Urinary bladder (tissue), 4 donors: ENCODE data around the gene HTR1E. TPM values are rescaled to one million over a fixed set of nuclear protein-coding genes. Genes with fewer than 3 reads are reported as not detected.
A peak's percentile ranks its signal among the peaks of the same experiment; 100 is the strongest.
"Not testable (repeated sequence)": the region's sequence is repeated elsewhere in the genome, so short reads cannot be mapped to it uniquely, and the experiment has no call there.

Experiments used
- DNase-seq: peaks from one replicate; pipeline ENCODE4 v3.0.0-alpha.2; 2015; ENCODE audit errors: extremely low spot score
- H3K27ac ChIP-seq: one replicate; pipeline ENCODE4 v1.5.1; 2013; ENCODE audit warnings: low read depth, mild to moderate bottlenecking, moderate library complexity
- H3K36me3 ChIP-seq: one replicate; pipeline ENCODE4 v1.6.1; 2013; ENCODE audit warnings: mild to moderate bottlenecking, moderate library complexity; ENCODE audit not compliant: insufficient read depth
- H3K4me1 ChIP-seq: one replicate; pipeline ENCODE4 v1.6.1; 2013; ENCODE audit warnings: mild to moderate bottlenecking, moderate library complexity; ENCODE audit not compliant: insufficient read depth
- H3K4me3 ChIP-seq: one replicate; pipeline ENCODE4 v1.5.1; 2013; ENCODE audit warnings: low read depth, low read length
- WGBS: extraction: QIAGEN DNeasy Blood & Tissue Kit; methylation state at CpG from one replicate; pipeline ENCODE4 v1.1.7; 2013; 5-methylcytosine and 5-hydroxymethylcytosine counted together
- polyA plus RNA-seq: library from polyadenylated mRNA; stranded (reverse); fragments of 200-250 nt; gene quantifications from one replicate; pipeline ENCODE4 v1.2.3, GENCODE V29; 2013
- total RNA-seq: library from RNA; depleted of rRNA; stranded (reverse); fragments of >200 nt; gene quantifications from one replicate; pipeline ENCODE4 v1.2.3, GENCODE V29; 2014
- donor health status: healthy with polysubstance abuse.
- donor health status: healthy.

HTR1E gene, protein sequence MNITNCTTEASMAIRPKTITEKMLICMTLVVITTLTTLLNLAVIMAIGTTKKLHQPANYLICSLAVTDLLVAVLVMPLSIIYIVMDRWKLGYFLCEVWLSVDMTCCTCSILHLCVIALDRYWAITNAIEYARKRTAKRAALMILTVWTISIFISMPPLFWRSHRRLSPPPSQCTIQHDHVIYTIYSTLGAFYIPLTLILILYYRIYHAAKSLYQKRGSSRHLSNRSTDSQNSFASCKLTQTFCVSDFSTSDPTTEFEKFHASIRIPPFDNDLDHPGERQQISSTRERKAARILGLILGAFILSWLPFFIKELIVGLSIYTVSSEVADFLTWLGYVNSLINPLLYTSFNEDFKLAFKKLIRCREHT
- total RNA-seq (0.26 TPM), polyA plus RNA-seq (not detected)

DNA sequence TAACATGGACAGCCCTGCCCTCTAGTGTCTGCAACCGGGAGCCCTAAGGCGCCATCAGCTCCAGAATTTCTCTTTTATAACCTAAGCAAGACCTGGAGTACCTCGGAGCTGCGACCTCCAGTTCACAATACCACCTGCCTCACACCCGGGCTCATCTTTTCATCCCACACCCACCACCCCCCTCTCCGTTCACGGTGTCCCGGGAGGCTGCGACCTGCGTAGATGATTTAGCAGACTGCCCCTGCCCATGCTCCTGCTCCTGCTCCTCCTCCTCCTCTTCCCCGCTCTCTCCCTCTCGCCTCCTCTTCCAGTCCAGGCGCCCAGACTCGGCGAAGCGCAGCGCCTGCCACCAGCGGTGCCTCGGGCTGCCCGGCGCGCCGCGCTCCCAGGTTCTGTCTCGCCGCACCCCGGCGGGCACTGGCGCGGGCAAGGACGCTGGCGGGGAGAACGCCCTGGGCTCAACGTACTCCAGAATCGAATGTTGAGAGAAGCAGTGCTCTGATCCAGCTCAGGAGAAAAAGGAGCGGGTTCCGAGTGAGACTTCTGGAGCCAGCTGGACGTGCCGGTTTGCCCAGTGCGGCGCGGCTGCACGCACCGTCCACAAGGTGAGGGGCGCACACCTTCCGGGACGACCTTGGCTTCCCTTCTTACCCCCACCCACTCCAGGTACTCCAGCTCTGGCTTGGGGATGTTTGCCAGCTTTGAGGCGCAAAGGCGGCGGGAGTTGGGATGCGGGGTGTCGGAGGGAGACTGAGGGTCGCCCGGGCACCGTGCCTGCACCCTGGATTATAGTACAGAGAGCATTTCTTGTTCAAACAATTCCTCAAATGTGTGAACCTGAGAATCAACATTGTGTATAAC, at the start of gene HTR1E:
Gene HTR1E, plus strand, starts transcription at position 310 of the 861 bp plus-strand sequence. CDS start 77,807 bp downstream, outside the sequence.
- Histone ChIP-seq H3K4me1 (no peaks in the 10 kb centered on the region), H3K27ac (no peak within 1 kb of the TSS), H3K4me3 (peak within 1 kb of the TSS; percentile 9), H3K36me3 (no peaks in the 10 kb centered on the region)
- WGBS, result 1% methylated on average over 55 of the region's 55 CpGs
- peak; percentile 32 for DNase-seq

DNA sequence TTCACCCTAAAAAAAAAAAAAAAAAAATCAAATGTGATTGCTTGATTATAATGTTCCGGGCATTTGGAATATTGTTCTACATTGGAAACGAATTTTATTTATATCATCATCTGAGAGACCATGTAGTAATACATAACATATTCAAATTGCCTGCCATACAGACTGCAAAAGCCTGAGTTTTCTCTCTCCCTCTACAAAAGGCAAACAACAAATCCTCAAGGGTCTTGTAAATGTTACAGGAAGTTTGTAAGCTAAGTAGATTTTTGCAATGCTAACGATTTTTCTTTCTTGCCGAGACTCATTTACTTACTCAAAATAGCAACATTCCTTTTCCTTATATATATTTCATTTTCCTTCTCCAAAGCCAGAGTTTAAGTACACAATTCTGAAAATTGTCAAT, 49.0 kb upstream of the HTR1E start:
- Histone ChIP-seq H3K4me1 (no peaks in the 10 kb centered on the region), H3K4me3 (no peak overlapping the region), H3K27ac (no peak overlapping the region), H3K36me3 (no peaks in the 10 kb centered on the region)
- DNase-seq, result no peak
- WGBS, result 27% methylated on average over 4 of the region's 4 CpGs

DNA sequence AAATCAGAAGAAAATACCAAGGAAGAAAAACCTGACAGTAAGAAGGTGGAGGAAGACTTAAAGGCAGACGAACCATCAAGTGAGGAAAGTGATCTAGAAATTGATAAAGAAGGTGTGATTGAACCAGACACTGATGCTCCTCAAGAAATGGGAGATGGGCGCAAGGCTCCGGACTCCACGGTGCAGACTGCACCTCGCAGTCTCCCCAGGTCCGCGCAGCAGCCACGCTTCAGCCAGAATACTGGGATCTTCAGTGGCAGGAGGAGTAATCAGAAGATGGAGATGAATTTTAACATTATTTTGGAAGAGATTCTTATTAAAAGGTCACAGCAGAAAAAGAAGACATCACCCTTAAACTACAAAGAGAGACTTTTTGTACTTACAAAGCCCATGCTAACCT, 40.1 kb upstream of the HTR1E start:
- WGBS, result 95% methylated on average over 8 of the region's 8 CpGs
- not testable (repeated sequence) for H3K4me3 ChIP-seq, H3K27ac ChIP-seq, DNase-seq, H3K36me3 ChIP-seq, H3K4me1 ChIP-seq

DNA sequence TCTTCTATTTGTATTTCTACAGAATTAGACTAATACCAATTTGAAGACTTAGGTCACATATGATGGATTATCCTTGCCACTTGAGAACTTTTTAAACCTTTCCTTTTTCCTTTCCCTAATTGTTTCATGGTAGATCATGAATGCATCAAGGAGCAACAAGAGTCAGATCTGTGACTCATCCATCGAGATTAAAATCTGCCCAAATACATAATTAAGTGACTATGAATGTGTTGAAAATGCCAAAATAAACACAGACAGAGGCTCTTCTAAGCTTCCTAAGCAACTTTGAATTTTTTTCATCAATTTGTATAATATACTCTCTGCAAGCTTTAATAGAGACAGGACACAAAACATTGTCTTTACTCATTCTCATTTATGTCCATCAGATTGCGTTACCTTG, 23.5 kb upstream of the HTR1E start:
- 64% methylated on average over 2 of the region's 2 CpGs for WGBS
- Histone ChIP-seq H3K36me3 (no peaks in the 10 kb centered on the region), H3K4me1 (no peaks in the 10 kb centered on the region), H3K27ac (no peak overlapping the region), H3K4me3 (no peak overlapping the region)
- DNase-seq, result no peak

DNA sequence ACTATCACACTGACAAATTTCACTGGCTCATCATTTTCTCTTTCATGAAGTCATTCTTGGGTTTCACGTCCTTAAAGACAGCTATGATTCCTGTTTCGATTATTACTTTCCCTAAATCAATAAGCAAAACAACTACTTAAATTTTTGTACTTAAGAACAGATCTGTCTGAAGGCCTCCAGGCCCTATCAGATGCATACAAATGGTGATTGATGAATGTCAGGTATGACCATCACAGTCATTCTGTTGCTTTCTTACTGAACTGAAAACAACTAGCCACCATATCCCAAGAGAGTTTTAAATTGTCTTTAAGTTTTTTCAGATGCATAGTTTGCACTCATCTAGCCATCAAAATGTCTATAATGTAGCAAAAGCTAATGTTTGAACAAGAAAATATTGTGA, 20.9 kb upstream of the HTR1E start:
- WGBS, result 79% methylated on average over 2 of the region's 2 CpGs
- H3K27ac ChIP-seq, result no peak overlapping the region
- no peak overlapping the region for H3K4me3 ChIP-seq
- no peak for DNase-seq
- no peaks in the 10 kb centered on the region for H3K36me3 ChIP-seq
- no peaks in the 10 kb centered on the region for H3K4me1 ChIP-seq

DNA sequence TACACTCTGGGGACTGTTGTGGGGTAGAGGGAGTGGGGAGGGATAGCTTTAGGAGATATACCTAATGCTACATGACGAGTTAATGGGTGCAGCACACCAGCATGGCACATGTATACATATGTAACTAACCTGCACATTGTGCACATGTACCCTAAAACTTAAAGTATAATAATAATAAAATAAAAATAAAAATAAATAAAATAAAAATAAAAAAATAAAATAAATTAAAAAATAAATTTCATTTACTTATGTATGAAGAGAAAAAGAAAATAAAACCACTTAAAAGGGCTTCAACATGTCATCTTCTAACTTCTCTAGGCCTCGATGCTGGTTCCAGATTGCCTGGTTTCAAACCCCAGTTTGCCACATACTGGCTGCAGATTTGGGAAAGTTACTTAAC, 10.2 kb upstream of the HTR1E start:
- not testable (repeated sequence) for H3K4me1 ChIP-seq, DNase-seq, H3K27ac ChIP-seq, H3K36me3 ChIP-seq, H3K4me3 ChIP-seq
- 88% methylated on average over 2 of the region's 2 CpGs for WGBS

DNA sequence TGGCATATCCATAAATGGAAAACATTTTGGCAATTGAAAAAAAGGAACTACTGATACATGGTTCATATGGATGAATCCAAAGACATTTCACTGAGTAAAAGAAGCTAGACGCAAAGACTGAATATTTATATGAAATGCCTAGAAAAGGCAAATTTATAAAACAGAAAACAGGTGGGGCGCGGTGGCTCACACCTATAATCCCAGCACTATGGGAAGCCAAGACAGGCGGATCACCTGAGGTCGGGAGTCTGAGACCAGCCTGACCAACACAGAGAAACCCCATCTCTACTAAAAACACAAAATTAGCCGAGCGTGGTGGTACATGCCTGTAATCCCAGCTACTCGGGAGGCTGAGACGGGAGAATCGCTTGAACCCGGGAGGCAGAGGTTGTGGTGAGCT, 9.5 kb upstream of the HTR1E start:
- H3K4me3 ChIP-seq, DNase-seq, H3K36me3 ChIP-seq, H3K27ac ChIP-seq, H3K4me1 ChIP-seq: not testable (repeated sequence)
- WGBS, result 91% methylated on average over 11 of the region's 11 CpGs

DNA sequence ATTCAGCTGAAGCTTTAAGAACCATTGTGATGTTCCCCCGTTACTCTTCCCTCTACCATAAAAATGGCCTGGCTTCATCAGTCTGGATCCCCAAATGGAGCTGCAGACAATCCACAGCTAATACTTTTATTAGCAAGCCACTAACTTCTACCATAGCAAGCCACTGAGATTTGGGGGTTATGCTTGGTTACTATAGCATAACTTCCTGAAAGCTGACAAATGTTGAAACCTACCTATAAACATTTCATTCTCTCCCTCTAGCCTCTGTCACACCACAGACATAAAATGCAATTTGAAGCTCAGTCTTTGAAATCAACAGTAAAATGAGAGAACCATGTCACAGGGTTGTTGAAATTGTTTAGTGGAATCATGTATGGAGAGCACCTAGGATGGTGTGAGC, 3.0 kb upstream of the HTR1E start:
- Histone ChIP-seq H3K4me3 (no peak overlapping the region), H3K4me1 (no peaks in the 10 kb centered on the region), H3K27ac (no peak overlapping the region), H3K36me3 (no peaks in the 10 kb centered on the region)
- WGBS, result 35% methylated on average over 1 of the region's 1 CpG
- no peak for DNase-seq

DNA sequence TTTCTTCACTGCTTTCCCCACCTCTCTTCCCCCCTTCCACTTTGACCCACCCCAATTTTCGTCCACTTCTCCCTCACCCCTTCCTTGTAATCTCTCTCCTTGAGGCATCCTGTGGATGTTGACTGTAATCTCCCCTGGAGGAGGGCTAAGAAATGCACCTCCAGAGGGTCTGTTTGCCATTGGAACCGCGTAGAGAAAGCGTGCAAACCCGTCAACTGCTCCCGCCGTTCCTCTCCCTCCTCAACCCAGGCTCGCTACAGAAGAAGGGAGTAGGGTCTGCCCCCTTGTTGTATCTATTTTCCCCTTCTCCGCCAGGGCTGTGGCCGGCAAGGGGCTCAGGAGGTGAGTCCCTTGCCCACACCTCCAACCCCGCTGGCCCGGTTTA, 502 bp upstream of the HTR1E start:
- no peak overlapping the region for H3K27ac ChIP-seq
- no peaks in the 10 kb centered on the region for H3K36me3 ChIP-seq
- WGBS, result 4% methylated on average over 12 of the region's 12 CpGs
- no peaks in the 10 kb centered on the region for H3K4me1 ChIP-seq
- H3K4me3 ChIP-seq, result peak overlapping the region; percentile 9
- no peak for DNase-seq

DNA sequence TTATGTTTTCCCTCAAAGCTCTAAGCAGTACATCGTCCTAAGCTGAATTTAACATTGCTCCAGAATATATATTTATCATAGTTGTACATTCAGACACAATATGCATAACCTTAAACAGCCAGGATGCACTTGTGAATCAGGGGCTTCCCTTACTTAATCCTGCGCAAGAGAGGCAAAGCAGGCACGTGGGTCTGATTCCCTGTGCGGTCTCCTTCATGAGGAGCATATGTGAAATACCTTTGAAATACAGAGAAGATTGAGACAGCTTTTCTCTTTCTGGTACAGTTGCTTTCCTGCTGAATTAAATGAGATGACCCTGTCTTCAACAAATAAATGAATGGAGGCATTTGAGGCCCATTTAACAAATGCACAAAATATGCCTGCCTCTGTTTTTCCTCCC, 1.5 kb downstream of the HTR1E start:
- no peaks in the 10 kb centered on the region for H3K4me1 ChIP-seq
- no peaks in the 10 kb centered on the region for H3K36me3 ChIP-seq
- no peak overlapping the region for H3K27ac ChIP-seq
- WGBS, result 61% methylated on average over 4 of the region's 4 CpGs
- no peak overlapping the region for H3K4me3 ChIP-seq
- no peak for DNase-seq

DNA sequence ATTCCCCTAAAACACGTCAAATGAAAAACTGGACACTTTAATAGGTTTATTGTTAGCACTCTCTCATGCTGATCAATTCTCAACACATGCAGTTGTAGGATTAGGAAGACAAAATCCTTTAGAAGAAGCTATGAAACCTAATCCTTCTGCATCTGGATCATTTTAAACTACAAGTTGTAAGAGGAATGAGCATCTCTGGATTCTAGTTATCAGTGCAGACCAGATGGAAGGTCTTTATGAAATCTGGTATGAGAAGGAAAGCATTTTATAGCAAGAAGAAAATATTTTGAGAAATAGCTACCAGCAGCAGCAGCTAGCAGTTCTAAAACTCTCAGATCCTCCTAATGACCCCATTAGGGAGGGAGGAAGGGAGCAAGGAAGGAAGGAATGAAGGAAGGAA, 4.1 kb downstream of the HTR1E start:
- Histone ChIP-seq H3K36me3 (no peaks in the 10 kb centered on the region), H3K4me1 (no peaks in the 10 kb centered on the region), H3K4me3 (no peak overlapping the region), H3K27ac (no peak overlapping the region)
- no peak for DNase-seq
- 40% methylated on average over 1 of the region's 1 CpG for WGBS

DNA sequence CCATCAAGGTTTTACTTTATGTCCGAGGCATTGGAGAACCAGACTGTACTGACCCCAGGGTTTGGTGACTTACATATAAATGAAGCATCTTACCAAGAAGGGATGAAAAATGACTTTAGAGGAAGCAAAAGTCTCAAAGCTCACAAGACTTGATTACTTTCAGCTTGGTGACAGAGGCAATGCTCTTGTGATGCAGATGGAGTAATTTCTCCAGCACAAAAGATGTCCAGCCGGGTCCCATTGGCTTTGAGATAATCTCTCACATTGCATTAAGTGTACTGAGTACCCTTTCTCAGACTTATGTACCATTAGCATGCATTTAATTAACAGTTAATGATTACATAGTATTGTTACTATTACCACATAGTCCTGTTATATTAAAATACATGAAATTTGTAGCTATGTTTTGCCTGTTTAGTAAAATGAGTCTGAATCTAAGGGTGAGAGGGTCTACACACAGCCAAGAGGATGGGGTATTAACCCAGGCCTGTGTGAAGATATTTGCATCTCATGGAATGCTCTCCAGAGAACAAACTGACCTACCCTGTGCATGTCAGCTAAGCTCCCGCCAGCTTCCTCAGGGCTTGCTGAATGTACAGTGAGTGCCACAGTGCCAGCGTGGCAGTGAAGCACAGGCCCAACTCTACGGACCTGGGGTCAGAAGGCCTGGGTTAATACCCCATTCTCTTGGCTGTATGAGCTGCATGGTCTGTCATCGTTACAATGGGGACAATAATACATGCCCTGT, 5.6 kb downstream of the HTR1E start:
- no peaks in the 10 kb centered on the region for H3K4me1 ChIP-seq
- DNase-seq, result no peak
- no peak overlapping the region for H3K4me3 ChIP-seq
- 80% methylated on average over 6 of the region's 6 CpGs for WGBS
- no peak overlapping the region for H3K27ac ChIP-seq
- H3K36me3 ChIP-seq, result no peaks in the 10 kb centered on the region

DNA sequence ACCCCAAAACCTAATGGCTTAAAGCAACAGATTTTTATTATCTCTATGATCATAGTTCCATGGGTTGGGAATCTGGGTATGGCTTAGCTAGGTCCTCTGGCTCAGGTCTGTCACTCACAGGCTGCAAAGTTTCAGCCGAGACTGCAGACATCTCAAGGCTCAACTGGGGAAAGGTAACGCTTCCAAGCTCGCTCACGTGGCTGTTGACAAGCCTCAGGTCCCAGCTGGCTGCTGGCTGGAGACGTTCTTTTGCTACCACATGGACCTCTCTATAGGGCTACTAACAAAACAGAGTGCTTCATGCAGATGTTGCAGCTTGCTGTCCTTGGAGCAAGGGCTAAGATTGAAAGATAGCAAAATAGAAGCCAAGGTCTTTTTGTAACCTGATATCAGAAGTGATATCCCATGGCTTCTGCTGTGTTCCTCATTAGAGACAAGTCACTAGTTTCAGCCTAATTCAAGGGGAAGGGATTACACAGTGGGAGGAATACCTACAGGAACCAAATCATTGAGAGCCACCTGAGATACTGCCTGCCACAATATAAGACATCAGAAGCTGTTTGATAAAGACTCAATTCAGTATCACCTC, 6.6 kb downstream of the HTR1E start:
- 36% methylated on average over 5 of the region's 5 CpGs for WGBS
- Histone ChIP-seq H3K27ac (no peak overlapping the region), H3K4me3 (no peak overlapping the region), H3K4me1 (no peaks in the 10 kb centered on the region), H3K36me3 (no peaks in the 10 kb centered on the region)
- no peak for DNase-seq
